GM19324 (cell line): ENCODE measurements around the gene LRRC61.
"Not testable (repeated sequence)": the region's sequence is repeated elsewhere in the genome, so short reads cannot be mapped to it uniquely, and the experiment has no call there.

ENCODE experiments used
- ATAC-seq: cut with Tn5 transposase; IDR thresholded peaks from one replicate; pipeline ENCODE4 v1.9.1; 2021; ENCODE audit warnings: mild to moderate bottlenecking, moderate library complexity; ENCODE audit not compliant: unreplicated experiment, low FRiP score

LRRC61 gene, protein sequence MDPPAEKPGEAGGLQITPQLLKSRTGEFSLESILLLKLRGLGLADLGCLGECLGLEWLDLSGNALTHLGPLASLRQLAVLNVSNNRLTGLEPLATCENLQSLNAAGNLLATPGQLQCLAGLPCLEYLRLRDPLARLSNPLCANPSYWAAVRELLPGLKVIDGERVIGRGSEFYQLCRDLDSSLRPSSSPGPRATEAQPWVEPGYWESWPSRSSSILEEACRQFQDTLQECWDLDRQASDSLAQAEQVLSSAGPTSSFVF

DNA sequence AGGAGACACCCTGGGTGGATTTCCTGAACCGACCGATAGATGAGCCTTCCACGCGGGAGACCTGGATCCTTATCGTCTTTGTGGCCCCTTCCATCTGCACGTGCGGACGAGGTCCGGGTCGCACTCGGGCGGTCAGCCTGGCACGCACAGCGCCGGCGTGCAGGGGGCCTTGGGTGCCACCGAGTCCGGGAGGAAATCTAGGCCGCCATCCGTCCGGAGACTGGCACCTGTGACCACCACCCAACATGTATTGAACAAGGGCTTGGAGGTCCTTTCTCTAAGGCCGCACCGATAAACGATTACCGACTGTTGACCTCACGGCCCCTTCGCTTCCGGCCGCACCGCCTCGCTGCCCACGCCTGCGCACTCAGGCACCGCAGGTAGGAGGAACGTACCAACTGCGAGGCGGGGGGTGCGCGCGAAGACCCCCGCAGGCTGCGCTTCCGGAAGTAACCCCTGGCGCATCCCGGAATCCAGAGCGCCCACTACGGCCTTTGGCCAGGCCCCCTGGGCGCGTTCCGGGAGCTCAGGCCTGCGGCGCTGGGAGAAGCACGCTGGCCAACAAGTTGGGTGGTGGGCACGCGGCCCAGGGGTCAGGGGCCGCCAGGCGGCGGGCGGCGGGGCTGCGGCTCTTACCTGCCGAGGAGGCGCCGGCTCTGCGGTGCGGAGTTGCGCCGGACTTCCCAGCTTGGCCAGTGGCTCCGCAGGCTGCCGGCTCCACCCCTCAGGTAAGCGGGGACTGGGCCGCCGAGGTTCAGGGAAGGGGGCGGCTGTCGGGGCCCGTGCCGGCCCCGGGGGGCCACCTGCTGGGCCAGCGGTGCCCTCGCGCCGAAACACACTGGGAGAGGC, at the start of gene LRRC61, which contains the start of gene ACTR3C:
TSS of gene LRRC61 (plus strand) at position 523 of the 849 bp plus-strand sequence. CDS start 13,507 bp downstream, outside the sequence.
TSS of gene ACTR3C (minus strand) at position 713 of the 849 bp plus-strand sequence. CDS start 28,249 bp downstream, outside the sequence.
- peak; percentile 67 for ATAC-seq

DNA sequence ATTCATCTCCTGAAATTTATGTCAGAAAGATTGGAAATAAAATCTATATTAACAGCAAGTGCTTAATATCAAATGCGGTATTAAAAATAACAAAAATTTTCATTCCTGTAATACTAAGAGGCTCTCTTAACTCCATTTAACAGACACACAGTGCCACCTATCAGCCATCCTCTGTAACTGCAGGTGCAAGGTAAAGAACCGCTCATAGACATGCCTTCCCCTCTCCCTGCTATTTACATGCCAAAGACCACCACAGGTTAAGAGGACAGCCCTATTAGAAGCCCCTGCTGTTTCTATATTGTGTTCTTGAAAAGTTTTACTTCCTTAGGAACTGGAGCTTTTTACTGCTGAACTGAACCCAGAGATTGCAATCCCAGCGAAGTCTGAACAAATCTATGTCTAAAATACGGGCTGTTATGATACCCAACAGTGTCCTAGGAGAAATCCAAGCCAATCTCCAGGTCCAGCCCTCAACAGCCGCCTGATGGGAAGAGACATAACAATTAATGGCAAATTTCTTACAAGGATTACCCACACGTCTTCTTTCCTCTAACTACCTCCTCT, 46.9 kb upstream of the LRRC61 start:
- not testable (repeated sequence) for ATAC-seq

DNA sequence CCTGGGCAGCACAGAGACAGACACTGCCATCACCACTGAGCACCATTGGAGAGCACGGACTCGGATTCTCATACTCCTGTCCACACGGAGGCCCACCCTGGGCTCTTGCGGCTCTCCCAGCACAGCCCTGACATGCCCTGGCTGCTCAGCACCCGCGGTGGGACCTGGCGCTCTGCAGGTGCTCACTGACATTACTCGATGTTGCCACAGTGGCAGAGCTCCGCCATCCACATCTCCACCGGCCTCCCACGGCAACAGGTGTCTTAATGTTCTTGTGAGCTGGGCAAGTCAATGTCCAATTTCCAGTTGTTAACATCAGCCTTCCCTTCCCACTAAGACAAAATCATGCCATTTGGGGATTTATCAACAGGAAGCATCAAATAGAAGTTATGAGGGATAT, 44.8 kb upstream of the LRRC61 start:
- not testable (repeated sequence) for ATAC-seq

DNA sequence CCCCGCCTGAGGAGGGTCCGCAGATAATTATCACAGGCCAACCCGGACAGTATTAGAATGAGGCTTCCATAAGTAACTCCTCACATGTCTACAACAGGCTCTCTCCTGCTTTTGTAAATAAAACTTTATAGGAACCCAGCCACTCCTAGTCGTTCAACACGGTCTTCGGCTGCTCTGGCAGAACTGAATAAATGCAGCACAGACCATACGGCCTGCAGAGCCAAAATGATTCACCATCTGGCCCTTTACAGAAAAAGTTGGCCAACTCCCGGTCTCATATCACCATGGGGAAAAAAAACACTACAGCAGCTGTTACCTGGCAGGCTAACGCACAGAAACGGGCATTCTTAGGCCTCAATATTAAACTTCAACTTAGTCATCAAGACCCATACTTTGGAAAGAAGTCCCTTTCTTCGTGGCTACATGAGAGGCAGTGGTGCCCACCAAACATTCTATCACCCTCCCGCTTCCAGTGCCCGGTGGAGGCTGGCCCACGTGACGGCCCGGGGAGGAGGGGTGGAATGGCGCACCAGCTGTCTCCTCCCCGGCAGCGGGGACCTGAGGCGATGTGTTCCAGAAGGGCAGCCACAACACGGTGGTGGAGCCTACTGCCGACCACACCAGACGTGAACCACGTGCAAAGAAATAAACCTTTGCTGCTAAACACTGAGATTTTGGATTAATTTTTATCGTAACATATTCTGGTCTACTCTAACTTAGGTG, 41.3 kb upstream of the LRRC61 start:
- not testable (repeated sequence) for ATAC-seq

DNA sequence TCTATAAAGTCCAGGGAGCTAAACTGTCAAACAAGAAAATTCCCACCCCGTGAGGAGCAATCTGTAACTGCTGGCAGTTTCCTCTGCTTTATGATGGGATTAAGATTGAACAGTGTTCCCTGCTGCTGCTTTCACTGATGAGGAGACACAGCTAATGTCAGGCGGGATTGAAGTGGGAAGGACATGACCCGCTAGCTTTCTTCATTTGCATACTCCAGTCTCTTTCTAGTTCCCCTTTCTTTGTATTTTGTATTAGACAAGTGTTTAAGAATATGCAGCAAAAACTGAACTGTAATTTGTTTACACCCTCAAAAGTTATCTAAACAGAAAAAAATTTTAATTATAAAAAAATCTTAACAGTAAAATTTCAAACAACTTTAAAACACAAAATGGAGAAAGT, 40.0 kb upstream of the LRRC61 start:
- ATAC-seq, result not testable (repeated sequence)

DNA sequence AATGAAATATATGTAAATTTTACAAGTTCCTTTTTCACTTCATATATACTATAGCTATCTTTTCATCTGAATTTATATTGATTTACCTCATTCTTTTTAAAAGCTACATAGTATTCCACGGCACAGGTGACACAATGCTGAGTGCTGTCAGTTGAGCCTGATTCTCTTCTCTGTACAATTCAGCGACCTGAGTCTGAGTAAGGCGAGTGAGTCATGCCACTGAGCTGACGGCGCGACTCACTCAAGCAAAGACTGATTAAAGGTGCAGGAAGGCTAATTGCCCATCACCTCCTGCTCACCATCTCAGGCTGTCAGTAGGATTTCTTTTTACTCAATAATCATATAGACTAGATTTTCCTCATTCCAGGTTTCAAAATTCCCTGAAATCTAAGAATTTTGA, 39.5 kb upstream of the LRRC61 start:
- ATAC-seq, result not testable (repeated sequence)

DNA sequence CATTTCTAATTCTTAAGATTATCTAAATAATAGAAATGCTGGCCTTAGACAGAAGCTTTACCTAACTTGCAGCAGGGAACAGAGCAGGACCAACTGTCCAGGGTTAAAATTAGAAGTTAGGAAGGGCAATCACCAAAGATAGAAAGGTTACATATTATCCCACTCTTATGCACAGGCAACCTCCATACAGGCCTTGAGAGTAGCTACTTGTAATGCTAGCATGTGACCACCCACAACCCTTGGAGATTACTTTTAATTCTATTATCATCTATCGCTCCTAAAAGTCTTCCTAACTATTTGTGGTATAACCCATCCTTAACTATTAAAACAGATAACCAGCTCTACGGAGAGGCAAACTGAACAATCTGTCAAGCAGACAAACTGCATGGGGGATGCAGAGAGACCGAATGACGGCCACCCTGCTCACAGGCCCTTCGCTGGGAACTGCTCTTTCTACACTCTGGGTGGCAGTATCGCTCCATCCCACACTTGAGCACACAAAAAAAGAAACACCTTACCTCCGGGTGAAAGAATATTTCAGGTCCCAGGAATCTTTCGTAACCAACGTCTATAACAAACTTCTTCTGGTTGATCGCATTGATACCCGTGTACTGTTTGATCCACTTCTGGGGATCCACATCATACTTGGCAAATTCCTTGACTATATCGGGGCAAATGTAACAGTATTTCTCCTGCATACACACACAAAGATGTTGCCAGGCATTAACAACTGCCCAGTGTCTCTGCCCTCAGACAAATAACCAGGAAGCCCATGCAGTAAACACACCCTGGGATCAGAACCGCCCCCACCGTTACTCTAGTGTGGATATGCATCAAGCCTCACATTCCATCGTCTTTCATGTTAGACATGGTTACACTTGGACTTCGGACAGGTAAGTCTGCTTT, 37.1 kb upstream of the LRRC61 start:
- ATAC-seq, result not testable (repeated sequence)

DNA sequence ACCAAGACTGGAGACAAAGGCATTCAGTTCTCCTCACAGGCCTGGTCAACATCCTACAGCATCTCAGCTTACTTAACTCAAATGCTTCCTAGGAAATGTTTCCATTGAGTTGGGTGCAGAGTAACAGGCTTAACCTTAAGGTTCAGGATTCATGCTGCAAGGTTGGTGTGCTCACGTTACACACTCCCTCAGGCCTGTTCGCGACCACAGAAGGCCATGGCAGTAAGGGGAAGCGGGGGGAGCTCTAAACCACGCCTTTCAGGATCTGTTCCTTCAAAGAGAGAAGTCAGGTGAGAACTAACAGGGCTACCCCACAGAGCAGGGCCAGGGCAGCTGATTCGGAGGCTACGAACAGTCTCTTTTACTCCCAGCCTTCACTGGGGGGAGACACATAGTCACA, 35.3 kb upstream of the LRRC61 start:
- not testable (repeated sequence) for ATAC-seq

DNA sequence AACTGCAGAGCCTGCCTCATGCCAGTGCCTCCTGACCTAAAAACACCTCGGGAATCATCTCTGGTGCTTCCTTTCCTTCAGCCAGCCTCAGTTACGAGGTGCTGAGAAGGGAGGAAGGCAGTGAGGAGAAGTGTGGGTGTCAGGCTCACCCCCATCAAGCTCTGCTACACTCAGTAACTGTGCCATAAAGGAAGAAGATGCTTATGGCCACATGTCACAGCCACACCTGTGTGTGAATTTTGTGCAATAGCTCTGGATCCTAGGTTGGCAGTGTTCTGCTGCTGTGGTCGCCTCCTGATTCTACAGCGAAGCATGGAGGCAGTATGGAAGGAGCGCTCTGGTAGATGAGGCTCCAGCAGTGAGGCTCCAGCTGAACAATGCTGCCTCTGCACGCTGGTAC, 34.3 kb upstream of the LRRC61 start:
- not testable (repeated sequence) for ATAC-seq

DNA sequence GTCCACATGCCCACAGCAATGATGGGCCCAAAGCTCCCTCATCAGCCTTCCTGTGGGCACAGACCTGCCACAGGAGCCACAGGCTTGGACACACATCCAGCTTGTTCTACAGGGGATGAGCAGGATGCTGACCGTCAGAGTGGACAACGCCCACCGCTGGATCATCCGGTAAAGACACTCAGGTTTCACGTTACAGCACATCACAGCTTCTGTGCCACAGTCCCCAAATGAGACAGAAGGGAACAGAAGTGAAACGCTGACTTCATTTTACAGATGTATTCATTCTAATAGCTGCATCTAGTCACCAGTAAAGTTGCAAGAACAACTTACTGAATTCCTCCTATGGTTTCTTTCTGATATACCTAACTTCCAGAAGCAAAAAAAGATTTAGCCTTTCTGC, 32.8 kb upstream of the LRRC61 start:
- not testable (repeated sequence) for ATAC-seq

DNA sequence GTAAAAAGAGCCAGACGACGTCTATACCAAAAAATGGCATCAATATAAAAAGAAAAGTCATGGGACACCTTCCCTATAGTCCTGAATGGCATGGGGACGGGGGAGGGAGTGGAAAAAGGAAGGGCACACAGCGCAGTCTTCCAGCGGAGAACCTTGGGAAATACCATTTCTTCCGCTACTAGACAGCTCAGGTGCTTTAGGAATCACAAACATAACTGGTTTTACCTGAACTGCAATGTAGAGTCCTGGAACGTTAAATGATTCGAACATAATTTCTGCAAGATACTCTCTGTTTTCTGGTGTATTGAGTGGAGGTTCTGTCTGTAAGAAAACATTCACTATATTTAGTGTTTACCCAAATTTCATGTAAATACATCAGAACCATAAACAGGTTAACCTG, 28.1 kb upstream of the LRRC61 start:
- ATAC-seq, result not testable (repeated sequence)

DNA sequence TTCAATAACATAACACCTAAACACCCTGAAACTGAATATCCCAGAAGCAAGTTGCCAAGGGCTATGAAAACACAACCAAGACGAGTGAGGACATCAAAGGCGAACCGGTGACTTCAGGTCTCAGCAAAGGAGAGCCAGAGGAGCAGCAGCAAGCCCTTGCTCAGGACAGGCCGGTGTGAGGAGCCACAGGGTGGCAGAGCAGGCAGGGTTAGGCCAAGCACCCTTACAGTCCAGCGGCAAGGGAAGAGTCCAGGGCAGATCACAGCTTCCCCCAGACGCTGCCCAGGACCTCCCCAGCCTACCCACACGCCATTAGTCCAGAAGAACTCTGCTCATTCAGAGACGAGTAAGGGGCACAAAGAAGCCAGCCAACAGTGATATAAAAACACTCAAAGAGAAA, 27.5 kb upstream of the LRRC61 start:
- ATAC-seq, result not testable (repeated sequence)

DNA sequence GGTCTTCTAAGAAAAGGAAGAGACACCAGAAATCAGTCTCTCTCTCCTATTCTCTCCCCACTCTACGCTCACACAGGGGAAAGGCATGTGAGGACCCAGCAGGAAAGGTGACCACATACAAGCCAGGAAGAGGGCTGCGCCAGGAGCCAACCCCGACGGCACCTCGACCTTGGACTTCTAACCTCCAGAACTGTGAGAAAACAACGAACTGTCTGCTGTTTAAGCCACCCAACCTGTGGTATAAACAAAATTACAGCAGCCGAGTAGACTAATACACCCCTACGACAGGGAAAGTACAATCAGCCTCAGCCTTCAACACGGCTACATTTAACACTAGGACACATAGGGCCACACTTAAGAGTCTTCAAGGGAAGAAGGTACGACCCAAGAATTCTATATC, 26.4 kb upstream of the LRRC61 start:
- not testable (repeated sequence) for ATAC-seq

DNA sequence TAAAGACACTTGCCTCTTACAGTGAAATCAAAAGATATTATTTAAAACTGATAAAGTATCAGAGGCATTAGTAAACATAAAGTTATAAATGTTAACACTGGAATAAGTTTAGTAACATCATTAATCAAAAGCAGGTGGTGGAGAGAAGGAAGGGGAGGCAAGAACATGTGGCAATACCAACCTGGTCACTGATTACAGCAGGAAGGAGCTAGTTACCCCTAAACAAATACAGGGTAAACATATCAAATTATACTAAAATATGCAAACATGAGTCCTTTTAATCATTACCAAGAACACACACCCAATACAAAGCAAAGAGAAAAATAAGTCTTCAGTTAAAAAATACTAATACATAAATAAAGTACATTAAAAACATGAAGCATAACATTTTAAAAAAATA, 25.2 kb upstream of the LRRC61 start:
- not testable (repeated sequence) for ATAC-seq

DNA sequence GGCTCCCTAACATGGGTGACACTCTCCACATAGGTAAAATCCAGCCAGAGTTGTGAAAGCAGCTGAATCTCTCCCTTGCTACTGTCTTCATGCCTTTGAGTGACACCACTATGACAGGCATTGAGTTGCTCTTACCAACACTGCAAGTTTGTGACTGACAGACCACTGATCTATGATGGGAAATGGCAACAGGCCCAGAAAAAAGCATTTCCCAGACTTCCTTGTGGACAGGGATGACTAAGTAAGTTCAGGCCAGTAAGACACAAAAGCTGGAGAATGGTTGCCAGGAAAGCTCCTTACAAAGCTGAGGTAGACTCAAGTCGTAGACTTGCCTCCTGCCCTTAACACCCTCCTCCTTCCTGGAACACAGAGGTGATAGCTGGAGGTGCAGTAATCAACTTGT, 20.2 kb upstream of the LRRC61 start:
- ATAC-seq, result not testable (repeated sequence)

DNA sequence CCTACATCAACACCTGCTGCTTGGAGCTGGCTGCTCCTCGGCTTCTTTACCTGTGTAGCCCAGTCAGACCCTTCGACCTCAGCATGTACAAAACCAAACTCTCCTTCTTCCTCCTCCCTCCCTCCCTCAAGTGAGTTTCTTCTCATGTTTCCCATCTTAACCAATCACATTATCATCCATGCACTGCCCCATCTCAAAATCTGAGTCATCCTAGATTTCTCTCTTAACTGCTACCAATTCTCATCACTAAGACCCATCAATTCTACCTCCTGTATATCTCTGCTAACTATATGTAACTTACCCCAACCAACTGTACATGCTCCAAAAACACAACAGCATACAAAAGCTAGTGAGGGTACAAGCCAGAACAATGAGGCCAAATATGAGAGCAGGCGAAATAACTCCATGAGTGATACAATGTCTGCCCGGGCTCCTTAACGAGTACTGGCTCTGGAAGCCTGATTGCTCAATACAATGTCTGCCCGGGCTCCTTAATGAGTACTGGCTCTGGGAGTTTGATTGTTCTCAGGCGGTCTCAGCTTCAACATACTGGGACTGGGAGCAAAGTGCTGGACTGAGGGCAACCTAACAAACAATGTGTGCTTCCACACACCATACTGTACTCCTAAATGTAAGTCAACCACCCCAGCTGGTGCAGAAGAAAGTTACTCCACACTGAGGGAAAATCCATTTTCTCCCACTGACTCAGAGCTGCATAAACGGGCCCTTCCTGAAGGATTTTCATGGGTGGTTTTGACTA, 18.5 kb upstream of the LRRC61 start:
- not testable (repeated sequence) for ATAC-seq

DNA sequence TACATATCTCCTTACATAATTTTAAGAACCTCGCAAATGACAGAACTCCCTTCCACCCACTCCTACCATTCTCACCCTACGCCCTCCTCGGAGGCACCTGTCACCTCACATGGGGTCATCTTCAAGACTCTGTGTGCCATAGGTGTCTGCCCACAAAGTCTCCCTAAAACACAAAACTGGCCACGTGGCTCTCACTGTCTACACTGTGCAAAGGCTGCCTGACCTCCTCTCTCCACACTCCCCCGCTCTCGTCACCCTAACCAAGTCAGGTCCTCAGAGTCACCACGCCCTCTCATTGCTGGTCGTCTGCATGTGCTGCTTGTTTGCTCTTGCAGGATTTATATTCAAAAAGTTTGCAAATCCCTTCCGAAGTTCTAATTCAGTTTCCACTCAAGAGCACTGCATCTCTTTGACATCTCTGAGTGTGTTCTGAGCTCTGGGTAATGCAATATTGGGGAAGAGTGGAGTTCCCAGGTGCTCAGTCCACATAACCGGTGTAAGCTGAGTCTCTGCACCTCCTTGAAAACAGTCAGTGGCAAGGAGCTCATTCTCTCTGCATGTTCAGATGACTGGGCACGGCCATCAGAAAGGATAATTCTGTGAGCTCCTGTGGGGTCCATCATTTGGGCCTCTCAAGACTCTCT, 17.8 kb upstream of the LRRC61 start:
- not testable (repeated sequence) for ATAC-seq

DNA sequence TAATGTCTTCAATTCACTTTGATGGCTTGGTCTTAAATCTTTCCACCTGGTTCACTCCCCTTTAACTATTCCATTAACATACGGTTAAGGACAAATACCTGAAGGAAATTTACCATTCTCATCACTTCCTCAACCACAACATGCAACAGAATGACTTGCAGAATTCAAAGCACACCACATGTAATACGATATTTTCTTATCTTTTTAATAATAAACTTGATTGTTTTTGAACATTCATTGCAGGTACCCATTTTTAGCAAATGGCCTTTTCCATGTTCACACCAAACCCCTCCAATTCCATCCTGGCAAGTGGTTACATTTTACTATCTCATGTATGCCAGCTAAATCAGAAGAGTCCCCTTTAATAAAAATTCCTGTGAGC, 17.3 kb upstream of the LRRC61 start:
- ATAC-seq, result not testable (repeated sequence)
